Right ventricle myocardium superior (tissue), 1 donor: ENCODE results near the gene MYBPHL. TPM values are rescaled to one million over a fixed set of nuclear protein-coding genes. Genes with fewer than 3 reads are reported as not detected.

Source experiments
- ATAC-seq: fragments of 200-7000 bp; cut with Tn5 transposase; one replicate; pipeline ENCODE4 v1.9.1; 2020; ENCODE audit warnings: mild to moderate bottlenecking; ENCODE audit not compliant: poor library complexity
- DNase-seq: peaks from one replicate; pipeline ENCODE4 v3.0.0-alpha.2; 2020
- intact Hi-C: fragments of 100-400 bp; cut with DNase I; formaldehyde crosslinking; loops from one replicate; pipeline ENCODE4 v1.11.2; 2022
- total RNA-seq: library from RNA; stranded (reverse); fragmentation: NEBNext Ultra II Directional; extraction: Animal tissue kit (Norgen Biotek cat#: 25700); gene quantifications from one replicate; pipeline ENCODE4 v1.2.1, GENCODE V29; 2021
- donor health status: DM: no; HTN: yes; CAD: no; lungs with severe emphysema.

Gene MYBPHL
- total RNA-seq, 1 donor from 2014 or later, result 0.73 TPM

GRCh38 chr1:109271458-109271857, 35.4 kb downstream of the MYBPHL start:
- ATAC-seq, result no peak
- intact Hi-C loops, result loop anchor here (10.0 kb wide), 1 partner anchor 263 kb away; the partner anchor contains the start of gene GPR61
- DNase-seq, result no peak

GRCh38 chr1:109270623-109271317, 36.0 kb downstream of the MYBPHL start:
- intact Hi-C loops, result loop anchor here (10.0 kb wide), 1 partner anchor 264 kb away; the partner anchor contains the start of gene GPR61
- ATAC-seq (no peak), DNase-seq (peak; percentile 36)

- peak; percentile 38 for DNase-seq
- intact Hi-C loops, result loop anchor here (10.0 kb wide), 1 partner anchor 265 kb away; the partner anchor contains the start of gene GPR61
- ATAC-seq, result no peak
Observed at GRCh38 chr1:109269981-109270622, 36.7 kb downstream of the MYBPHL start.

GRCh38 chr1:109269212-109269980, 37.4 kb downstream of the MYBPHL start:
- intact Hi-C loops, result no loop called here
- no peak for ATAC-seq
- DNase-seq, result no peak

GRCh38 chr1:109268431-109269211, 38.2 kb downstream of the MYBPHL start:
- DNase-seq (peak; percentile 20), ATAC-seq (no peak)
- intact Hi-C loops, result no loop called here

GRCh38 chr1:109267743-109268300, 39.0 kb downstream of the MYBPHL start:
- intact Hi-C loops, result no loop called here
- DNase-seq, result peak; percentile 22
- no peak for ATAC-seq

GRCh38 chr1:109266965-109267364, 39.8 kb downstream of the MYBPHL start:
- no peak for DNase-seq
- intact Hi-C loops, result no loop called here
- ATAC-seq, result no peak

GRCh38 chr1:109265741-109266330, 41.0 kb downstream of the MYBPHL start:
- intact Hi-C loops, result no loop called here
- no peak for ATAC-seq
- no peak for DNase-seq

GRCh38 chr1:109265016-109265415, 41.8 kb downstream of the MYBPHL start:
- intact Hi-C loops, result no loop called here
- DNase-seq (no peak), ATAC-seq (no peak)

- ATAC-seq, result no peak
Observed at GRCh38 chr1:109264379-109264755, 42.4 kb downstream of the MYBPHL start.

GRCh38 chr1:109263597-109264378, 43.0 kb downstream of the MYBPHL start:
- DNase-seq (peak; percentile 90), ATAC-seq (peak; percentile 88)
- intact Hi-C loops, result loop anchor here (5.0 kb wide), 1 partner anchor 139 kb away; no protein-coding TSS in a partner anchor

More at GRCh38 chr1:109264379-109264755, 42.4 kb downstream of the MYBPHL start:
- intact Hi-C loops, result loop anchor here (5.0 kb wide), 1 partner anchor 138 kb away; no protein-coding TSS in a partner anchor
- no peak for DNase-seq

- ATAC-seq, result no peak
- intact Hi-C loops, result loop anchor here (5.0 kb wide), 1 partner anchor 139 kb away; no protein-coding TSS in a partner anchor
- no peak for DNase-seq
Observed at GRCh38 chr1:109263234-109263596, 43.6 kb downstream of the MYBPHL start.

GRCh38 chr1:109262231-109263055, 44.4 kb downstream of the MYBPHL start:
- DNase-seq (no peak), ATAC-seq (no peak)
- intact Hi-C loops, result loop anchor here (5.0 kb wide), 1 partner anchor 140 kb away; no protein-coding TSS in a partner anchor

- ATAC-seq, result no peak
- intact Hi-C loops, result loop anchor here (5.0 kb wide), 1 partner anchor 141 kb away; no protein-coding TSS in a partner anchor
- DNase-seq, result no peak
Observed at GRCh38 chr1:109261578-109261977, 45.2 kb downstream of the MYBPHL start.

GRCh38 chr1:109261006-109261405, 45.8 kb downstream of the MYBPHL start:
- intact Hi-C loops, result loop anchor here (5.0 kb wide), 1 partner anchor 141 kb away; no protein-coding TSS in a partner anchor
- DNase-seq, result no peak
- ATAC-seq, result no peak
